HG03175 (cell line): Measurements from ENCODE around the gene AXIN2.

Experiments
- ATAC-seq: cut with Tn5 transposase; IDR thresholded peaks from one replicate; pipeline ENCODE4 v1.9.1; 2021; ENCODE audit warnings: mild to moderate bottlenecking, moderate library complexity; ENCODE audit not compliant: unreplicated experiment

Gene AXIN2

GRCh38 chr17:65561452-65562205, at the start of gene AXIN2:
Gene AXIN2, minus strand, starts transcription at chr17:65561648. Its CDS starts 3,028 bp downstream, at chr17:65558620.
- peak; percentile 81 for ATAC-seq

GRCh38 chr17:65609749-65610148, 48.3 kb upstream of the AXIN2 start:
- no peak for ATAC-seq

- ATAC-seq, result no peak
Observed at GRCh38 chr17:65609286-65609685, 47.8 kb upstream of the AXIN2 start.

GRCh38 chr17:65604070-65604469, 42.6 kb upstream of the AXIN2 start:
- no peak for ATAC-seq

- ATAC-seq, result no peak
Observed at GRCh38 chr17:65601881-65602280, 40.4 kb upstream of the AXIN2 start.

GRCh38 chr17:65601145-65601544, 39.7 kb upstream of the AXIN2 start:
- ATAC-seq, result no peak

GRCh38 chr17:65600518-65600917, 39.1 kb upstream of the AXIN2 start:
- ATAC-seq, result no peak

GRCh38 chr17:65599650-65600049, 38.2 kb upstream of the AXIN2 start:
- ATAC-seq, result no peak

- no peak for ATAC-seq
Observed at GRCh38 chr17:65598746-65599145, 37.3 kb upstream of the AXIN2 start.

- ATAC-seq, result no peak
Observed at GRCh38 chr17:65595071-65595656, 33.7 kb upstream of the AXIN2 start.

- no peak for ATAC-seq
Observed at GRCh38 chr17:65593855-65594845, 32.7 kb upstream of the AXIN2 start.

GRCh38 chr17:65593092-65593854, 31.8 kb upstream of the AXIN2 start:
- ATAC-seq, result no peak

- no peak for ATAC-seq
Observed at GRCh38 chr17:65592125-65592965, 30.9 kb upstream of the AXIN2 start.

GRCh38 chr17:65589321-65589720, 27.9 kb upstream of the AXIN2 start:
- ATAC-seq, result no peak

GRCh38 chr17:65588181-65588808, 26.8 kb upstream of the AXIN2 start:
- ATAC-seq, result no peak

GRCh38 chr17:65587534-65588180, 26.2 kb upstream of the AXIN2 start:
- ATAC-seq, result no peak

GRCh38 chr17:65586899-65587298, 25.5 kb upstream of the AXIN2 start:
- no peak for ATAC-seq

GRCh38 chr17:65584604-65585521, 23.4 kb upstream of the AXIN2 start:
- ATAC-seq, result no peak
